ENCODE measurements around the gene PEX5L.

PEX5L gene

DNA sequence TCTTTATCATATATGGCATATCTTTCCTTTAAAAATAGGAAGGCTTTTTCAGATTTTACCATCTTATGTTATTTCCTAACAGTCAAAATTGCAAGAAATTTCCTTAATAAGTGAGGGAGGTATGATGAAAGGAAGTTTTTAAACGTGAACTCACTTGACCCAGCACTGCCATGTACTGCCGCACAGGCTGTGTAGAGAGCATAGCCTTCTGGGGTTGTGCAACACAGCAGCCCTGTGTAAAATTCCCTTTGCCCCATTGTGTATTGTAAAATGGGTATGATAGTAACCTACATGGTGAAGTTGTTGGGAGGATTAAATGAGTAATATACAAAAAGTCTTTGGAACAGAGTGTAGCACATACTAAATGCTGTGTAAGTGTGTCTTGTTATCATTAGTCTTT is 78.6 kb downstream of the PEX5L start:
- TF ChIP-seq EP300 (IDR thresholded peaks at IDR 0.05; ENCODE audit: borderline replicate concordance), result no peak
- no peak for TF ChIP-seq FOXM1 (IDR thresholded peaks at IDR 0.05; ENCODE audit: borderline replicate concordance, low read depth)
- TF ChIP-seq EGR1 (IDR thresholded peaks at IDR 0.05), result no peak
- no peak for TF ChIP-seq TCF12 (IDR thresholded peaks at IDR 0.05; ENCODE audit: low read depth)
- no peak for TF ChIP-seq RAD21 (IDR thresholded peaks at IDR 0.05; ENCODE audit: low read depth)
- no peak for TF ChIP-seq CEBPB (IDR thresholded peaks at IDR 0.05)
- TF ChIP-seq ZBTB7A (IDR thresholded peaks at IDR 0.05; ENCODE audit: low read depth), result no peak
- no peak for TF ChIP-seq TEAD4 (IDR thresholded peaks at IDR 0.05)
- TF ChIP-seq, protein P1, sequence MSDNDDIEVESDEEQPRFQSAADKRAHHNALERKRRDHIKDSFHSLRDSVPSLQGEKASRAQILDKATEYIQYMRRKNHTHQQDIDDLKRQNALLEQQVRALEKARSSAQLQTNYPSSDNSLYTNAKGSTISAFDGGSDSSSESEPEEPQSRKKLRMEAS (IDR thresholded peaks at IDR 0.05), result no peak
- no peak for TF ChIP-seq TAF1 (IDR thresholded peaks at IDR 0.05; ENCODE audit: low read depth)
- TF ChIP-seq CREB1 (IDR thresholded peaks at IDR 0.05; ENCODE audit: low read depth), result no peak
- TF ChIP-seq, protein P2, sequence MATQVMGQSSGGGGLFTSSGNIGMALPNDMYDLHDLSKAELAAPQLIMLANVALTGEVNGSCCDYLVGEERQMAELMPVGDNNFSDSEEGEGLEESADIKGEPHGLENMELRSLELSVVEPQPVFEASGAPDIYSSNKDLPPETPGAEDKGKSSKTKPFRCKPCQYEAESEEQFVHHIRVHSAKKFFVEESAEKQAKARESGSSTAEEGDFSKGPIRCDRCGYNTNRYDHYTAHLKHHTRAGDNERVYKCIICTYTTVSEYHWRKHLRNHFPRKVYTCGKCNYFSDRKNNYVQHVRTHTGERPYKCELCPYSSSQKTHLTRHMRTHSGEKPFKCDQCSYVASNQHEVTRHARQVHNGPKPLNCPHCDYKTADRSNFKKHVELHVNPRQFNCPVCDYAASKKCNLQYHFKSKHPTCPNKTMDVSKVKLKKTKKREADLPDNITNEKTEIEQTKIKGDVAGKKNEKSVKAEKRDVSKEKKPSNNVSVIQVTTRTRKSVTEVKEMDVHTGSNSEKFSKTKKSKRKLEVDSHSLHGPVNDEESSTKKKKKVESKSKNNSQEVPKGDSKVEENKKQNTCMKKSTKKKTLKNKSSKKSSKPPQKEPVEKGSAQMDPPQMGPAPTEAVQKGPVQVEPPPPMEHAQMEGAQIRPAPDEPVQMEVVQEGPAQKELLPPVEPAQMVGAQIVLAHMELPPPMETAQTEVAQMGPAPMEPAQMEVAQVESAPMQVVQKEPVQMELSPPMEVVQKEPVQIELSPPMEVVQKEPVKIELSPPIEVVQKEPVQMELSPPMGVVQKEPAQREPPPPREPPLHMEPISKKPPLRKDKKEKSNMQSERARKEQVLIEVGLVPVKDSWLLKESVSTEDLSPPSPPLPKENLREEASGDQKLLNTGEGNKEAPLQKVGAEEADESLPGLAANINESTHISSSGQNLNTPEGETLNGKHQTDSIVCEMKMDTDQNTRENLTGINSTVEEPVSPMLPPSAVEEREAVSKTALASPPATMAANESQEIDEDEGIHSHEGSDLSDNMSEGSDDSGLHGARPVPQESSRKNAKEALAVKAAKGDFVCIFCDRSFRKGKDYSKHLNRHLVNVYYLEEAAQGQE (IDR thresholded peaks at IDR 0.05; ENCODE audit: low read depth), result no peak
- no peak for TF ChIP-seq YY1 (IDR thresholded peaks at IDR 0.05; ENCODE audit: low read depth)

GRCh38 chr3:179957264-179957845 is 79.4 kb downstream of the PEX5L start:
- no peak for TF ChIP-seq ZBTB7A (IDR thresholded peaks at IDR 0.05; ENCODE audit: low read depth)
- TF ChIP-seq, protein P2 (IDR thresholded peaks at IDR 0.05; ENCODE audit: low read depth), result no peak
- TF ChIP-seq TCF12 (IDR thresholded peaks at IDR 0.05; ENCODE audit: low read depth), result no peak
- TF ChIP-seq TEAD4 (IDR thresholded peaks at IDR 0.05), result no peak
- TF ChIP-seq, protein P1 (IDR thresholded peaks at IDR 0.05), result no peak
- no peak for TF ChIP-seq RAD21 (IDR thresholded peaks at IDR 0.05; ENCODE audit: low read depth)
- no peak for TF ChIP-seq CREB1 (IDR thresholded peaks at IDR 0.05; ENCODE audit: low read depth)
- no peak for TF ChIP-seq CEBPB (IDR thresholded peaks at IDR 0.05)
- TF ChIP-seq YY1 (IDR thresholded peaks at IDR 0.05; ENCODE audit: low read depth), result no peak
- no peak for TF ChIP-seq NFIC (IDR thresholded peaks at IDR 0.05)
- TF ChIP-seq FOXM1 (IDR thresholded peaks at IDR 0.05; ENCODE audit: borderline replicate concordance, low read depth), result no peak
- TF ChIP-seq EP300 (IDR thresholded peaks at IDR 0.05; ENCODE audit: borderline replicate concordance), result no peak
- no peak for TF ChIP-seq EGR1 (IDR thresholded peaks at IDR 0.05)
- no peak for TF ChIP-seq USF1 (IDR thresholded peaks at IDR 0.05)
- no peak for TF ChIP-seq TAF1 (IDR thresholded peaks at IDR 0.05; ENCODE audit: low read depth)

GRCh38 chr3:179956416-179956830 is 80.3 kb downstream of the PEX5L start:
- TF ChIP-seq EP300 (IDR thresholded peaks at IDR 0.05; ENCODE audit: borderline replicate concordance) (no peak), TCF12 (IDR thresholded peaks at IDR 0.05; ENCODE audit: low read depth) (no peak), FOXM1 (IDR thresholded peaks at IDR 0.05; ENCODE audit: borderline replicate concordance, low read depth) (no peak), YY1 (IDR thresholded peaks at IDR 0.05; ENCODE audit: low read depth) (no peak), EGR1 (IDR thresholded peaks at IDR 0.05) (no peak), USF1 (IDR thresholded peaks at IDR 0.05) (no peak), CREB1 (IDR thresholded peaks at IDR 0.05; ENCODE audit: low read depth) (no peak), CEBPB (IDR thresholded peaks at IDR 0.05) (no peak), RAD21 (IDR thresholded peaks at IDR 0.05; ENCODE audit: low read depth) (no peak), NFIC (IDR thresholded peaks at IDR 0.05) (no peak), ZBTB7A (IDR thresholded peaks at IDR 0.05; ENCODE audit: low read depth) (no peak), TEAD4 (IDR thresholded peaks at IDR 0.05) (no peak), TAF1 (IDR thresholded peaks at IDR 0.05; ENCODE audit: low read depth) (no peak)
- TF ChIP-seq, protein P2 (IDR thresholded peaks at IDR 0.05; ENCODE audit: low read depth), result no peak
- TF ChIP-seq, protein P1 (IDR thresholded peaks at IDR 0.05), result no peak

DNA sequence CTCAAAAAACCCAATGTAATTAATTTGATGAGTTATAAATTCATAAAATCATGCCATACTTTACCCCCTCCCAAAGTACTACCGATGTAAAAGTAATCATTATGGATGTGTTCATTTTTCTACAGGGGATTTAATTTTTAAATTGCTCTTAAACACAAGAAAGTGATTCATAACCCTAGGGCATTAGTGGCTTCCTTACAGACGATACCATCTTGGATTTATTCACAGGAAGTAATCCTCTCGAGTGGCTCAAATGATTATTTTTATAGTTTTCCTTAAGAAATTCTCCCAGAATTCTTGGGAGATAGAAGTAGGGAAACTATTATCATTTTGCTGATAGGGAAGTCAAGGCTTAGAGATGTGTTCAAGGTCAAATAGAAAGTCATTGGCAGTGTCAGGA is 80.9 kb downstream of the PEX5L start:
- TF ChIP-seq TCF12 (IDR thresholded peaks at IDR 0.05; ENCODE audit: low read depth) (no peak), CEBPB (IDR thresholded peaks at IDR 0.05) (no peak), ZBTB7A (IDR thresholded peaks at IDR 0.05; ENCODE audit: low read depth) (no peak), YY1 (IDR thresholded peaks at IDR 0.05; ENCODE audit: low read depth) (no peak), RAD21 (IDR thresholded peaks at IDR 0.05; ENCODE audit: low read depth) (no peak), TAF1 (IDR thresholded peaks at IDR 0.05; ENCODE audit: low read depth) (no peak), CREB1 (IDR thresholded peaks at IDR 0.05; ENCODE audit: low read depth) (no peak), FOXM1 (IDR thresholded peaks at IDR 0.05; ENCODE audit: borderline replicate concordance, low read depth) (no peak), NFIC (IDR thresholded peaks at IDR 0.05) (no peak), TEAD4 (IDR thresholded peaks at IDR 0.05) (no peak), EP300 (IDR thresholded peaks at IDR 0.05; ENCODE audit: borderline replicate concordance) (no peak)
- TF ChIP-seq, protein P2 (IDR thresholded peaks at IDR 0.05; ENCODE audit: low read depth), result no peak
